Glomerular endothelial cell (primary cell): ENCODE results near the gene TMEM150B. TPM values are rescaled to one million over a fixed set of nuclear protein-coding genes. Genes with fewer than 3 reads are reported as not detected.

Experiments used
- DNase-seq: peaks from one replicate; pipeline ENCODE4 v3.0.0-alpha.2; 2011; ENCODE audit warnings: low read depth, low spot score; ENCODE audit errors: extremely low read depth
- total RNA-seq: library from RNA; depleted of rRNA; stranded (reverse); fragments of >200 nt; gene quantifications from 2 replicates; pipeline ENCODE4 v1.2.3, GENCODE V29; 2015

The TMEM150B gene, protein sequence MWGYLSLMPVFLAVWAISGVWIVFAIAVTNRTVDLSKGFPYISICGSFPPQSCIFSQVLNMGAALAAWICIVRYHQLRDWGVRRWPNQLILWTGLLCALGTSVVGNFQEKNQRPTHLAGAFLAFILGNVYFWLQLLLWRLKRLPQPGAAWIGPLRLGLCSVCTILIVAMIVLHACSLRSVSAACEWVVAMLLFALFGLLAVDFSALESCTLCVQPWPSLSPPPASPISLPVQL
- not detected in 2 replicates for total RNA-seq

DNA sequence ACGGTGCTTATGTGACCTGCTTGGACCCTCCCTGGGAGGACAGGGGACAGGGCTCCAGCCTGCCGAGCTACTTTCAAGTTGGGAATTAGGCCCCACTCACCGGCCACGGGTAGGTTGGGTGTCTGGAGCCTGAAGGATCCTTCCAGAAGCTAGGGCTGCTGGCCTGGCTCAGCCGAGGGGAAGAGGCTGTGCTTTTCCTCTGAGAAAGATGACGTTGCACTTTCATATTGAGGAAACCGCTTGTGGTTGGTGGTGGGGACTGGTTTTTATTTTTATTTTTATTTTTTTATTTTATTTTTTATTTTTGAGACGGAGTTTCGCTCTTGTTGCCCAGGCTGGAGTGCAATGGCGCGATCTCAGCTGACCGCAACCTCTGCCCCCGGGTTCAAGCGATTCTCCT is at the start of gene TMEM150B:
TSS of gene TMEM150B (minus strand) at position 170 of the 400 bp plus-strand sequence. CDS start 4,305 bp downstream, outside the sequence.
- no peak for DNase-seq

DNA sequence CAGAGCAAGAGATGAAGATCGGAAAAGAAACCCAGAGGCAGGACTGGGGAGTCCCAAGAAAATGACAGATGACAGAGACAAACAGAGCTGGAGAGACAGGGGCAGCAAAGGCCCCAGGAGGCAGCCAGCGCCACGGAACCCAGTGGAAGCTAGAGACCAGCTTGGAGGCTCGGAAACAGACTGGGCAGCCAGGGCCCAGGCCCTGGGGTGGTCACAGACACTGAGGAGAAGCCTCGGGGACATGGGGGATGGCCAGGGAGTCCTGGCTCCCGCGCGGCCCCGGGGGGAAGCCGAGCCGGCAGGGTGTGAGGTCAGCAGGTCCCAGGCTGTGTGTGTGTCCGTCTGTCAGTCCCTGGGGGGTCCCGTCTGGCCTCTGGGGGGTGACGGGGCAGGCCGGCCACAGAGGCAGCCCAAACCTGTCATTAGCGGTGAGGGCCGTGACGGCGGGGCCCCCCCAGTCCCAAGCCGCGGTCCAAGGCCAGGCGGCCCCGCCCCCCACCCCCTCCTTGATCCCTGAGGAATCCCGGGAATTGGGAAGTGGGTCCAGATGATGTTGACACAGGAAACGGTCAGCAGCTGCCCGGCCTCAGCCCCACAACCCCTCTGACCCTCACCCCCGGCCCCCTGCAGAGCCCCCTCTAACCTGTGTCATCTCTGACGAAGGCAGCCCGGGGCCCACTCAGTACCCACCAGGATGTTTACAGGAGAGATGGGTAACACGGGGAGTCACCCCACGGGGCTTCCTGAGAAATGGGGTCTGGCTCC is 49.0 kb upstream of the TMEM150B start:
- no peak for DNase-seq

DNA sequence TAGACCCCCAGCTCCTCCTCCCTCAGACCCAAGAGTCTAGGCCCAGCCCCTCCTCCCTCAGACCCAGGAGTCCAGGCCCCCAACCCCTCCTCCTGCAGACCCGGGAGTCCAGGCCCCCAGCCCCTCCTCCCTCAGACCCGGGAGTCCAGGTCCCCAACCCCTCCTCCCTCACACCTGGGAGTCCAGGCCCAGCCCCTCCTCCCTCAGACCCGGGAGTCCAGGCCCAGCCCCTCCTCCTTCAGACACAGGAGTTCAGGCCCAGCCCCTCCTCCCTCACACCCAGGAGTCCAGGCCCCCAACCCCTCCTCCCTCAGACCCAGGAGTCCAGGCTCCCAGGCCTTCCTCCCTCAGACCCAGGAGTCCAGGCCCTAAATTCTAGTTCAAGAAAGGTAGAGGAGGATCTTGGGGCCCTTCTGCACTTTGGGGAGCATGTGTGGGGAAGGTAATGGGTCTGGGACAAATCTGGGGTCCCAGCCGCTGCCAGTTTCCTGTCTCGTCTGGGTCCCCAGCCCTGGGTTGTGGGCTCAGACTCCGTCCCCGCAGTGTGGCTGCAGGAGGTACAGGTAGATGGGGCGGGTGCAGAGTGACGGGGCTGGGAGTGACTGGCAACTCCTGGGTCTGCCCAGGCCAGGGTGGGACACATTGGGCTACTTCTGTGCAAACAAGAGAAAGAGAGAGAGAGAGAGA is 48.3 kb upstream of the TMEM150B start:
- DNase-seq, result no peak

DNA sequence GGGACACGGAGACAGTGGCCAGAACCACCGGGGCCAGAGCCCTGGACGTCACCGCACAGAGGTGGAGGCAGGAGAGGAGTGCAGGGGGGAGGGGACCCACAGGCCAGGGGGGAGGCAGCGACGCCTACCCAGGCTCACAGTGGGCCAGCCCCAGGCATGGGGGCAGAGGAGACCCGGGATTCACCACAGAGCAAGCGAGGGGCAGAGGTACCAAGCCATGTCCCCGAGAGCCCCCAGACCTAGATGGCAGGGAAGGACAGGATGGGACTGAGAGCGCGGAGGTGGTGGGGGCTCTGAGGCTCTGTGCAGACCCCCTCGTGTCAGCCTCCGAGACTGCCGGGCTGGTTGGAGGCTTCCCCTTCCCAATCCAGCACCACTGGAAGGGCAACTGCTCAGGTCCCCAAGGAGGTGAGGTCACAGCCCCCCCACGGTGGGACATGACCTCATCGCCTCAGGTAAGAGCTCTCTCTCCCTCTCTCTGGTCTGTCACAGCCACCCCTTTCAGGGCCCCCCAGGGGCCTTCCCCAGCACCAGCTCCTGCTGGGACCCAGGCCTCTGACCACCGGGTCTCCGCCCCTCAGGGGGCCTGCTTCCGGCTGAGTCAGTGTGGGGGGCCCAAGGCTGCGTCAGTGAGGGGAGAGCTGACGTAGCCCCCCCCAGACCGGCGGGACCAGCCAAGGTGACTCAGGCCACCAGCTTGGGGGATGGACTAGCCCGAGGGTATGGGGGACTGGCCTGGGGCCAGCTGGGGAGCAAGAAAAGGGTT is 47.4 kb upstream of the TMEM150B start:
- DNase-seq, result no peak

DNA sequence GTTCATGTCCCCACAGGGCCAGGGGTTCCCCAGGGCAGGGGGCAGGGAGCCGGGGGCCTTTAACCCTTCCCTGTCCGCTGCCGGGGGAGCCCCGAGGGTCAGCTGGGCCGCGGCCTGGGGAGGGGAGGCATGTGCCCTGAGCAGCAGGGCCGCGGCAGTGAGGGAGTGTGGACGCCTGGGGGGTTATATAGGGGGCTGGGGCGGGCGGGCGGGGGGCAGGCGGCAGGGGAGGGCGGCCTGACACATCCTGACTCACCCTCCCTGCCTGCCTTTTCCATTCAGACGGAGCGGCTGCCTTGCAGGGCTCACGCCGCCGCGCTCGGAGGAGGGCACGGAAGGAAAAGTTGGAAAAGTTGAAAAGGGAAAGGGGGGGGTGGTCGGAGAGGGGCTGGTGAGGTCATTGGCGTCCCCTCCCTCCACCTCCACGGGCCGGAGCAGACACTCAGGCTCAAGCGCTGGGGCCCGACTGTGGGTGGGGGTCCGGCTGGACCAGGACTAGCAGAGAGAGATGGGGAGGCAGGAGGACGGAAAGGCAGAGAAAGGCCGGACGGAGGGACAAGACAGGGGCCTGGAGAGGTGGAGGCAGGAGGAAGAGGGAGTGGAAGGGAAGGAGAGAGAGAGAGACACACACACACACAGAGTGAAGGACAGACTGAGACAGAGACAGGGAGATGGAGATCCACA is 45.3 kb upstream of the TMEM150B start, which contains the start of gene IL11:
TSS of gene IL11 (minus strand) at position 159 of the 684 bp plus-strand sequence. CDS start at position 6, 153 bp downstream.
- no peak for DNase-seq

DNA sequence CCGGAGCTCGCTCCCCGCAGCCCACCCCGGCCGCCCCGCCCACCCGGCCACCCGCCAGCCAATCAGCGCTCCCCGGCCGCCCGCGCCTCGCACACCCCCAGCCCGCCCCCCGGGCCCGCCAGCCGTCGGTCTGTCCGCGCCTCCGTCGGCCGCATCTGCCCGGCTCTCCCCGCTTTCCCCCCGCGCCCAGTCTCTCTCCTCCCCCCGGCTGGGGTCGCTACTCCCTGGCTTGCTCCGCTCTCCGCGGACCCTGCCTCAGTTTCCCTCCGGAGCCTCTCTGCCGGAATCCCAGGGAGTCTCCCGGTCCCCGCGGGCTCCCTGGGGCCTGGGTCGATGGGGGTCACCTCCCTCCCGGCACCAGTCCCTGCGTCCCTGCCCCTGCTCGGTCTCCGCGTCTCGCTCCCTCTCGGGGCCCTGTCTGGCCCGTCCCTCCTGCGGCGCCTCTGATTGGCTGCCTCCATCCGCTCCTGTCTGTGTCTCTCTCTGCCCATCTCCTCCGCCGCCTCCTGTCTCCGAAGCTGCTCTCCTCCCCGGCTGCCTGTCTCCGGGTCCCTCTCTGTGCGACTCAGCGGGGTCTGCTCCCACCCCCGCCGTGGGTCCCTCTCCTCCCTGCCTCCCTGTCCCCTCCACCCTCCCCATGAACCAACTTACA is 44.6 kb upstream of the TMEM150B start:
- DNase-seq, result no peak

DNA sequence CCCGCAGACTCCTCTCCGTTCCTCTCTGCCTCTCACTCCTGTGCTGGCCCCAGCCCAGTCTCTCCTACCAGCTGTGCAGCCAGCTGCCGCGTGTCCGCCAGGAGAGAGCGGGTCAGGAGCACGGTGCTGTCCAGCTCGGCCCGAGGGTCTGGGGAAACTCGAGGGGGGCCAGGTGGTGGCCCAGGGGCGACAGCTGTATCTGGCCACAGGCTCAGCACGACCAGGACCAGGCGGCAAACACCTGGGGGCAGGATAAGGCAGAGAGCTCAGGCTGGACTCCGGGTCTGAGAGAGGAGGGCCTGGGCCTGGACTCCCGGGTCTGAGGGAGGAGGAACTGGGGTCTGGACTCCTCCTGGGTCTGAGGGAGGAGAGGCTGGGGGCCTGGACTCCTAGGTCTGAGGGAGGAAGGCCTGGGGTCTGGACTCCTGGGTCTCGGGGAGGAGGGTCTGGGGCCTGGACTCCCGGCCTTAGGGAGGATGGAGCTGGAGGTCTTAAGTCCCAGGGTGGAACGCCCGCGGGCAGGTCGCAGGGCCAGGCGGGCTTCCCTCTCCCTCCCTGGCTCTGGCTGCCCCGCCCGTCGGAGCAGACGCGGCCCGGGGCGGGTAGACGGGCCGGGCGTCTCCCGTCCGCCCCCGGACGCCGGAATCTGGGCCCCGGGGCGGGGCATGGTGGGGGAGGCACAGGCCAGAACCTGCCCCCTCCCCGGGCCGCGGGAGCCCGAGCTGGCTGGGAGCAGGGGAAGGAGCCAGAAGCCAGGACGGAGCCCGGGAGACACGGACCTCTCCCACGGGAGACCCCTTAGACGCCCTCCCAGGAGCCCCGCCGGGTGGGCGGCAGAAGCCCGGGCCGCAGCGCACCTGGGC is 43.8 kb upstream of the TMEM150B start:
- DNase-seq, result no peak

DNA sequence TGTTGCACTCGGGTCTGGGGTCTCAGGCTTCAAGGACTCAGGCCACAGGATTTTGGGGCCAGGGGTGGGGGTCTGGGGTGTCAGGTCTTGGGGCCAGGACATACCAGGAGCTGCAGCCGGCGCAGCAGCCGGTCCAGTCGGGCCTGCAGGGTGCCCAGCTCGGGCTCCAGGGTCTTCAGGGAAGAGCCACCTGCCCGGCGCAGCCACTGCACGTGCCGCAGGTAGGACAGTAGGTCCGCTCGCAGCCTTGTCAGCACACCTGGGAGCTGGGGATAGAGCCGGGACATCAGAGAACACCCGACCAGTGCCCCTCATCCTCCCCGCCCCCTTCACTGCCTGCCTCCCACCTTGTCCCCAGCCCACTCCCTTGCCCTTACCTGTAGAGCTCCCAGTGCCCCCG is 43.0 kb upstream of the TMEM150B start:
- DNase-seq, result no peak

DNA sequence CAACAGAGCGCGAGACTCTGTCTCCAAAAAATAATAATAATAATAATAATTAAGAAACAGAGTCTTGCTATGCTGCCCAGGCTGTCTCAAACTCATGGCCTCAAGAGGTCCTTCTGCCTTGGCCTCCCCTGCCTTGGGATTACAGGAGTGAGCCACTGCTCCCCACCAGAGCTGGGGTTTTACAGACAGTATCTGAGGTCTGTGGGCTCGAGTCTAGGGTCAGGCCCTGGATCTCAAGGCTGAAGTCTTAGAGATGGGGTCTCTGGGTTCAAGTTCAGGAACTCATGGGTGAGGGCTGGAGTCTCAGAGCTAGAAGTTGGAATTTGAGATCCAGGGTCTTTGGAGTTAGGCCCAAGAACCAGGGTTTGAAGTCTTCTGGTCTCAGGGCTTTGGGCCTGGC is 41.6 kb upstream of the TMEM150B start:
- DNase-seq, result no peak

DNA sequence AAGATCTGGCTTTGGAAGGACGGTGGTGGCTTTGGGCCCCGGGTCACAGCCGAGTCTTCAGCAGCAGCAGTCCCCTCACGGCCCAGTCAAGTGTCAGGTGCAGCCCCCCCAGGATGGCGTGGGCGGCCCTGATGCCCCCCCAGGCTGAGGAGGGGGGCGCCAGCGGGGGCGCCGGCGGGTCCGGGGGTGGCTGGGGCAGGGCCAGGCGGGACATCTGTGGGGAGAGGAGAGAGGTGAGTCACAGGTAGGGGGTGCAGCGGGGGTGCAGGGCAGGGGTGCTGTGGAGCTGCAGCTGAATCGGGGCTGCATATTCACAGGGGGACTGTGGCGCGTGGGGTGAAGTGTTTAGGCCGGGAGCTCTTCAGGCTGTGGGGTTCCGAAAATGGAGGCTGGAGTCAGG is 40.8 kb upstream of the TMEM150B start:
- no peak for DNase-seq

DNA sequence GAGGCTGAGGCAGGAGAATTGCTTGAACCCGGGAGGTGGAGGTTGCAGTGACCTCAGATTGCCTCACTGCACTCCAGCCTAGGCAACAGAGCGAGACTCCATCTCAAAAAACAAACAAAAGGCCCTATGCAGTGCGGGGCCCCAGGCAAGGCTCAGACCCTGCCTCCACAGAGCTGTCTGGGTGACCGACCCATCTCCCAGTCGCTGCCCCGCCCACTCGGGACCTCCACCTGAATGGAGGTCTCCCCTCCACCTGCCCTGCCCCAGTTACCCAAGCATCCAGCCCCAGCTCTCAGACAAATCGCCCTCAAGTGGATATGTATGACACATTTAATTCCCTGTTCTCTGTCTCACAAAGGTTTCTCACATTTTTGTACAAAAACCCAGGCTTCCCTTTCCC is 40.1 kb upstream of the TMEM150B start:
- DNase-seq, result no peak

DNA sequence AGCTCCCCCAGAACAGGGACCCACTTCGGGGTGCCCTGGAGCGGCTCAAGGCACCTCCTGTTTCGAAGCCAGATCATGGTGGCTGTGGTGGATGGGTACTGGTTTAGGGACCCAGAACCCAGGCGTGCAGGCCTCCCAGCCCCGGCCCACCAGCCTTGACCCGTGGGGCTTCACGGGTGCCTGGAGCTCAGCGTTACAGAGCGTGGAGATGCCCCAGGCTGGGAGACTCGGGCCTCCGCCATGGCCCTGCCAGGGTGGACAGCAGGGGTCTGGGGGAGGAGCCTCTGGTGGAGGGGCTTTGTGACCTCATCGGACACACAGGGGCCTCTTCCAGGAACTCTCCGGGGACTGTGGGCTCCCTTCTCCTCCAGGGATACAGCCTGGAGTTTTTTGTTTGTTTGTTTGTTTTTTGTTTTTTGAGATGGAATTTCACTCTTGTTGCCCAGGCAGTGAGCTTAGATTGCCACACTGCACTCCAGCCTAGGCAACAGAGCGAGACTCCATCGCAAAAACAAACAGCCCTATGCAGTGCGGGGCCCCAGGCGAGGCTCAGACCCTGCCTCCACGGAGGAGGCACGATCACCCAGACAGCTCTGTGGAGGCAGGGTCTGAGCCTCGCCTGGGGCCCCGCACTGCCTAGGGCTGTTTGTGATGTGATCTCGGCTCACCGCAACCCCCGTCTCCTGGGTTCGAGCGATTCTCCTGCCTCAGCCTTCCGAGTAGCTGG is 38.0 kb upstream of the TMEM150B start, which contains the start of gene GARIN5B:
TSS of gene GARIN5B (minus strand) at position 271 of the 727 bp plus-strand sequence. CDS start at position 77, 194 bp downstream.
- DNase-seq, result no peak

DNA sequence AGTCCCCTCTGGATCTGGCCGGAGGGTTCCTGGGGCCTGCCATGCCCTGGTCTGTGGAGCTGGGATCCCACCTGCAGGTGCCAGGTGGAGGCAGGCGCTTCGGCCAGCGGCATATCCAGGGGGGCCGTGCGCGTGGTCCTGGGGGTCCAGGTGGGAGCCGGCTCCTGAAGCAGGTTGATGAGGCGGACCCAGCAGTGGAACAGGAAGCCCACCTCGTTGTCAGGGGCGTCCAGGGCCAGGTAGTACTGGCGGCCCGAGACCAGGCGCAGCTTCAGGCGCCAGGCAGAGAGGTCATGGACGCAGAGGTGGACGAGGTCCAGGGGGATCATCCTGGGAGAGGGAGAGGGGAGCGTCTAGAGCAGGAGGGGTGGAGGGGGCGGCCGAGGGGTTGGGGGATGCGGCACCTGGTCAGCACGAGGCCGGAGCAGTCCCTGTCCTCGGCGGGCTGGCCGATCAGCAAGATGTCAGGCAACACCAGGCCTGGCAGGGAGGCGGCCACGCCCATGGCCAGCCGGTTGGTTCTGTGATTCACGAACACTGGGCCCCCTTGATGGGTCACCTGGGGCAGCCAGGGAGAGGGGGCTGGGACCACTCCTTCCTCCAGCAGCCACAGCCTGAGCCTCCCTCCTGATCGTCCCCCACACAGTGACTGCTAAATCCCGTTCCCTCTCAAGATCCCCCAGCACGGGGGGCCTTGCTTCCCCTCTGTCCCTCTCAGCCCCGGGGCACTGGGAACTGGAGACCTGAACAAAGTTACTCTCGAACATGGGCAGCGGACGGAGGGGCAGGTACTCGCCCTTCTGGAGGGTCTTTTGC is 37.2 kb upstream of the TMEM150B start:
- DNase-seq, result no peak

DNA sequence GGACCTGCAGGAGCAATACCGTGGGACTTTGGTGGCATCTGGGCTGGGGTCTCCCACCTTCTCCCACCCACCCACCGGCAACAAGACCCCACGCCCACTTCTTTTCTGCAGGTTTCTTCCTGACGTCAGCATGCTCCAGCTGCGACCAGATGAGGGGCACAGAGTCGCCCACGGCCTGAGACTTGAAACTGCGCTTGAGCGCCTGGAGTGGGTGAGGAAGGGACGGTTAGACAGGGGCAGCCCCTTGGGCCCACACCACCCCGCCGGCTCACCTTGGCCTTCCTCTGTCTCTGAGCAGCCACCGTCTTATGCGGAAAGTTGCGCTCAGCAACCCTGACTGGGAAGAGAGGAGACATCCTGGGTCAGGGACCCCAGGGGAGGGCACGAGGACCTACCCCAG is 35.8 kb upstream of the TMEM150B start:
- no peak for DNase-seq

DNA sequence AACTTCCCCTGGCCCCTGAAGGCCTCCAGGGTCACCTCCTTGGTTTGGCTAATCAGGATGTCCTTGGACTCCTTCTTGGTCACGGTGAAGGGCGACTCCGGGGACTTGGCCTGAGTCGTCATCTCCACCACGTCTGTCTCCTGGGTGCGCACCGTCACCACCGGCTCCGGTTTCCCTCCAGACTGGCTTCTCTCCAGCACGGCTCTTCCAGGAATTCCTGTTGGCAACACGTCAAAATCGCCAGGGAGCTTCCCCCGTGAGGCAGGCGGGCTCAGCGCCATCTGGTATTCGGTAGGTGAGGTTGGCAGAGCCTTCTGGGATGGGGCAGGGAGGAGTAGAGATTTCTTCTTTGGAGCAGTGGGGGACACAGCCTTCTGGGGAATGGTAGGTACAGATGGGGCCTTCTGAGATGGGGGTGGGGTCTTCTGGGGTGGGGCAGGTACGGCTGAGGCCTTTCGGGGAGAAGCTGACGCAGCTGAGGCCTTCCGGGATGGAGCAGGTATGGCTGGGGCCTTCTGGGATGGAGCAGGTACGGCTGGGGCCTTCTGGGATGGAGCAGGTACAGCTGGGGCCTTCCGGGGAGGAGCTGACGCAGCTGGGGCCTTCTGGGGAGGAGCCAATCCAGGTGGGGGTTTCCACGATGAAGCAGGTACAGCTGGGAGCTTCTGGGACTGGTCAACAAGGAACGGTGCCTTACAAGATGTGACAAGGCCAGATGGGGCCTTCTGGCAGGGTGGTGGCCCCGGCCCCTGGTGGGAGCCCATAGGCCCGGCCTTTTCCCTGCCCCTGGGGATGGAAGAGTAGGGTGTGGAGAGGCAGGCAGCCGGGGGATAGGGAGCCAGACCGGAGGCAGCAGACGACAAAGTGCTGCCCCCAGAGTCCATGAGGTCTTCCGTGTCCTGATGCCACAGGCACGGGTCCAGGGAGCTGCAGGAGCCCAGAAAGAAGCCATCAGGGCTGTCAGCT is 34.1 kb upstream of the TMEM150B start:
- DNase-seq, result no peak

DNA sequence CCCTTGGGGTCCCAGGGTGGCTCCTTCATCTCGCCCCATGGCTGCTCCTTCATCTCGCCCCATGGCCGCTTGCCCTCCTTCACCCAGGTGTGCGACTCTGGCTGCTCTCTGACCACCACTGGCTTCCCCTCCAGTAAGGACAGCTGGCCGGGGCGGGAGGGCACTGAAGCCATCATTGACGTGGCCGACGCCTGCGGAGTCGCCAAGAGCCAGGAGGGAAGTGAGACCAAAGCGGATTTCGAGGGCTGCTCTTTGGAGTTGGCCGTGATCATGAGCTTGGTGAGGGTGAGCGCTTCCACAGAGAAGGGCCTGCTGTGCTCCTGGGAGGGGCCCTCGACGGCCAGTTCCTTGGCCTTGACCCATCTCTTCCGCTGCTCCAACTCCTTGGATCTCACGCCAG is 33.4 kb upstream of the TMEM150B start:
- no peak for DNase-seq
